DMS153 (cell line): ENCODE measurements around the gene GKAP1.
"Not testable (repeated sequence)": the region's sequence is repeated elsewhere in the genome, so short reads cannot be mapped to it uniquely, and the experiment has no call there.

Experiments
- DNase-seq: peaks from one replicate; lab custom pipeline; 2025; lab: John Stamatoyannopoulos, UW

GKAP1 gene

DNA sequence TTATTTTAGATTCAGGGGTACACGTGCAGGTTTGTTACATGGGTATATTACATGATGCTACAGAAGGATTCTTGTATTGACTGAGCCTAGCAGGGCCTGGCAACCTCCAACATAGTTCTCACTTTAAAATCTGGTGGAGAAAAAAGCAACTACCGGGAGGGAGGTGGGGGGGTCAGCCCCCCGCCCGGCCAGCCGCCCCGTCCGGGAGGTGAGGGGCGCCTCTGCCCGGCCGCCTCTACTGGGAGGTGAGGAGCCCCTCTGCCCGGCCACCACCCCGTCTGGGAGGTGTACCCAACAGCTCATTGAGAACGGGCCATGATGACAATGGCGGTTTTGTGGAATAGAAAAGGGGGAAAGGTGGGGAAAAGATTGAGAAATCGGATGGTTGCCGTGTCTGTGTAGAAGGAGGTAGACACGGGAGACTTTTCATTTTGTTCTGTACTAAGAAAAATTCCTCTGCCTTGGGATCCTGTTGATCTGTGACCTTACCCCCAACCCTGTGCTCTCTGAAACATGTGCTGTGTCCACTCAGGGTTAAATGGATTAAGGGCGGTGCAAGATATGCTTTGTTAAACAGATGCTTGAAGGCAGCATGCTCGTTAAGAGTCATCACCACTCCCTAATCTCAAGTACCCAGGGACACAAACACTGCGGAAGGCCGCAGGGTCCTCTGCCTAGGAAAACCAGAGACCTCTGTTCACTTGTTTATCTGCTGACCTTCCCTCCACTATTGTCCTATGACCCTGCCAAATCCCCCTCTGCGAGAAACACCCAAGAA, 88.8 kb downstream of the GKAP1 start:
- not testable (repeated sequence) for DNase-seq

DNA sequence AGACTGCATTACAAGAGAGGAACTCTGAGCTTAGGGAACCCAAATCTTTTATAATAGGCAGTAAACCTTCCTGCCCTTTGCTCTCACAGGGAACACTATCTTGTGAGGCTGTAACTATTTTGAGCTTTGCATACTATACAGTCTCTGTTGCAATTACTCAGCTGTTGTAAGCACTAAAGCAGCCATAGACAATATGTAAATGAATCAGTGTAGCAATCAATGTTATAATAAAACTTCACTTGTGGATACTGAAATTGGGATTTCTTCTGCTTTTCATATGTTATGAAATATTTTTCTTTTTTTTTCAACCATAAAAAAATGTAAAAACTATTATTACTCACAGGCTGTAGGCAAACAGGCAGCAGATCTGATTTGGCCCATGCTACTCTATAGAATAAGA, 93.1 kb downstream of the GKAP1 start:
- DNase-seq, result no peak

GRCh38 chr9:83722726-83723495, 94.7 kb downstream of the GKAP1 start:
- DNase-seq, result no peak

DNA sequence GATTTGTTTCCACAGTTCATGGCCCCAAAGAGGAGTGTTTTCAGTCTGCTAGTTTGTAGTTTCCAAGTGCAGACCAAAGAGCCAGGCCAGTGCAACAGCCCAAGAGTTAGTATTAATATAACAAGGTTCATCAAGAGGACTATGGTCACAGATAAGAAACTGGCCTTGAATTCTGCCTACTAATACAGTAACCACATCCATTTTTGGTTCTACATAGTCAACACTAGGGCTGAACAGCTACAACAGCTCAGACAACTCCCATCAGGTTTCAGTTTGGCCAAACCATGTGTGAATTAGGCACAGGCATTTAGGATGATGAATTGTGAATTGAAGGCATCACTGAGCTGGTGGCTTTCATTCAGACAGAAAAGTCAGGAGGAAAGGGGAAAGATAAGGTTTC, 96.1 kb downstream of the GKAP1 start:
- DNase-seq, result no peak

- DNase-seq, result no peak
Observed at GRCh38 chr9:83715794-83716193, 101.8 kb downstream of the GKAP1 start.

- no peak for DNase-seq
Observed at GRCh38 chr9:83715221-83715620, 102.3 kb downstream of the GKAP1 start.

GRCh38 chr9:83714329-83714728, 103.2 kb downstream of the GKAP1 start:
- DNase-seq, result no peak

DNA sequence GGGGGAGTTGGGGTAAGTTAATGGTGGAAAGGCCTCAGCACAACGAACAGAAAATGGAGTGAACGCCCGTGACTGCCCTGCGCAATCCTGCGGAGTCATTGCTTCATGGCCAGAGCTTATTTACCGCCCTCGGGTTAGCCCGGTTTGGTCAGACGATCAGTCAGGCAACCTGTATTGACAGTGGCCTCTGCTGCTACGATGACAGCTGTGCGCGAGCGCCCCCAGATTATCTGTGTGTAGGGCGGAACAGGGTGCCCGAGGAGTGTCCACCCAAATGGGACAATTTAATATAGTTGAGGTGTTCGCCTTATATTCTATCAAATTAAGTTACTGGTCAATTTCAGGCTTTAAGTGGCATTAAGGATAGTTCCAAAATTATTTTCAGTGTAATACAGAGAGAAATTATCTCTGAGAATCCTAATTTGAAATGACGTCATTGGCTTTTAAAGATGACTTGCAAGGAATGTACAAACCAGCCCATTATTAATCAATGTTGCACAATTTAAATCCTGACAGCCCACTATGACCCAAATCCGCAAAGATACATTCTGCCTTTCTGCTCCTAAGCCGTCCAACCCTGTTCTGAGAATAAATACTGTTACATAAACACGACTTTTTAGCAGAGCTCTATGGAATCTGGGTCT, 108.9 kb downstream of the GKAP1 start:
- DNase-seq, result no peak

DNA sequence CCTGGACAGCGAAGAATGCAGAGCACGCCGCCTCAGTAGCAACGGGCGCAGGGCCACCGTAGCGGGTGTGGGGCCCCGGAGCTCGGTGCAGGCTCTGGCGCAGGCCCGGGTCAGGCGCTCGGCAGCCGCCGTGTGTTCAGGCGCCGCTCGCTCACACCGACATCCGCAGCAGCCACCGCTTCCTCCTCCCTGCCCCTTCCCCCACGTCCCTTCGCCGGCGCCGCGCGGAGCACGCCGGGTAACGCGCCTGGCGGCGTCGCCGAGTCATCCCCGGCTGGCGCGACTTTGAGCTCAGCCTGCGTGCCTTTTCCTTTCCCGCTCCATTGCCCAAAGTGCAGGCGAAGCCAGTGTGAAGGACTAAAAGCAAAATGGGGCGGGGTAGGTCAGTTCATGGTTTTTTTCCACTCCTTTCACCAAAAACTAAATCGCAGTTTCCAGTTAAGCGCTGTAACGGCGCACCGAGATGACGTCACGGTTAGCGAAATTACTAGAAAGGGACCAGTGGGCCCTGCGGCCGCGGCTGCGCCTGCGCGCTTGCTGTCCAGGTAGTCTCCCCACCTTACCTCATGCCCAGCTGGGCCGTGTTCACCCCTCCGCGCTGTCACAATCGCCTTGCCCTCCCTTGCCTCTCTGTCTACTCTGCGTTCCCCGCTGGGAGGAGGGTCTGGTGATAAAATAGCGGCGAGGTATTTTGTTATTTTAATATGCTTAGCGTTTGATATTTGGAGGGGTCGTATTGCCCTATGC, 109.6 kb downstream of the GKAP1 start, which contains the start of gene UBQLN1:
Gene UBQLN1, minus strand, starts transcription at position 191 of the 747 bp plus-strand sequence. CDS start 279 bp downstream, outside the sequence.
- DNase-seq, result peak; percentile 84

GRCh38 chr9:83707518-83707767, 110.1 kb downstream of the GKAP1 start:
- DNase-seq, result no peak

DNA sequence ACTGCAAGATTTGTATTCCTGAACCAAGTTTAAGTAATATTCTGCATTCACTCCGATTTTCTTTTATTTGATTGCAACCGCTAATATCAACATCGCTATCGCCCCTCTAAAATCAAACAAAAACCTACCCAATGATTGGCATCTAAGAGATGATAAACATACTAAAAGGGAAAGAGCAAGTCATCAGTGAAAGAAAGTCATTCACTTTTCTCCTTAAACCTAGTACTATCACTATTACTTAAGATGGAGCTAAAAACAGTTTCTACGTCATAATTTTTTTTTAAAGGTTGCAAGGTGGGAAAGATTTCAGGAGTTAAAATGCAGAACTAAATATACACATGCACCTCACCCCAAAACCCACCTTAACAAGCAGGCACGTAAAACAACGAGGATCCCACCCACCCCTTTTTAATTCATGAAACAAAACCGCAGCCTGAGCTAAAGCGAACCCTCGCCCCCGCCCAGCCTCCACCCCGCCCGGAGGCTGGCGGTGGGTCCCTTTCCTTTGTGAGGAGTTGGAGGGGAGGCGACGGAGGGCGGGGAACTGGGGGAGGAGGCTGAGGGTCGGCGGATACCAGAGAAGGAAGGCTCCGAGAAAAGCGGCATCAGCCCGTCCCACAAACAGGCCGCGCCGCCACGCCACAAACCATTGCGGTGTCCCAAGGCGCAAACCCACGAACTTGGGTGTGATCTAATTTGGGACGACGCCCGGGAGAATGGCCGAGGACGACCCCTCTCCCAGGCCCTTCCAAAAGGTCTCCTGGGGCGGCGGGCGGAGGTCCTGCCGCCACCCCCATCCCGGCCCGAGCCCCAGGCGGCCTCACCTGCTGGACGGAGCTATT, 110.7 kb downstream of the GKAP1 start:
- no peak for DNase-seq

GRCh38 chr9:83705219-83705651, 112.3 kb downstream of the GKAP1 start:
- not testable (repeated sequence) for DNase-seq

DNA sequence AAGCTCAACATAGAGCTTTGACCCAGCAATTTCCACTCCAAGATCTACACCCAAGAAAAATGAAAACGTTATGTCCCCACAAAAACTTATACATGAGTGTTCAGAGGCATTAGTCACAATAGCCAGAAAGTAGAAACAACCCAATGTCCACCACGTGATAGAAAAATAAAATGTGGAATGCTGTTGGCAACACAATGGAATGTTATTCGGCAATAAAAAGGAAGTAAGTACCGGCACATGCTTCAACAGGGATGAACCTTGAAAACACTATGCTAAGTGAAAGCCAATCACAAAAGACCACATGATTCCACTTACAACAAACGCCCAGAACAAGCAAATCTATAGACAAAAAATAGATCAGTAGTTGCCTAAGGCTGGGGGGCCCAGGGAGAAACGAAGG, 115.8 kb downstream of the GKAP1 start:
- DNase-seq, result no peak

GRCh38 chr9:83701286-83701685, 116.3 kb downstream of the GKAP1 start:
- no peak for DNase-seq

DNA sequence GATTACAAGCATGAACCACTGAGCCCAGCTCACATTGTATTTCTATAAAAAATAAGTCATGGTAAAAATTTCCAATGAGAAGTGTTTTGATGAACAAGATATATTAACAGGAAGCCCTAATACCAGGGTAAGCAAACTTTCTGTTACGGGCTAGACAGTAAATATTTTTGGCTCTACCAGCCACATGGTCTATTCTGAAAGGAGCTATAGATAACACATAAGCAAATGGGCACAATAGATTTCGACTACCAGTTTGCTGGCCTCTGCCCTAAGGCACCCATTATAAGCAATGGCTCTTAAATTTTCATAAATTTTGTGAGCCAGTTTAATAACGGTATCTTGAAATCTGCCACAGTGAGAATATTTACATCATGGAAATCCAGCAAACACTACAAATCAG, 118.0 kb downstream of the GKAP1 start:
- no peak for DNase-seq

DNA sequence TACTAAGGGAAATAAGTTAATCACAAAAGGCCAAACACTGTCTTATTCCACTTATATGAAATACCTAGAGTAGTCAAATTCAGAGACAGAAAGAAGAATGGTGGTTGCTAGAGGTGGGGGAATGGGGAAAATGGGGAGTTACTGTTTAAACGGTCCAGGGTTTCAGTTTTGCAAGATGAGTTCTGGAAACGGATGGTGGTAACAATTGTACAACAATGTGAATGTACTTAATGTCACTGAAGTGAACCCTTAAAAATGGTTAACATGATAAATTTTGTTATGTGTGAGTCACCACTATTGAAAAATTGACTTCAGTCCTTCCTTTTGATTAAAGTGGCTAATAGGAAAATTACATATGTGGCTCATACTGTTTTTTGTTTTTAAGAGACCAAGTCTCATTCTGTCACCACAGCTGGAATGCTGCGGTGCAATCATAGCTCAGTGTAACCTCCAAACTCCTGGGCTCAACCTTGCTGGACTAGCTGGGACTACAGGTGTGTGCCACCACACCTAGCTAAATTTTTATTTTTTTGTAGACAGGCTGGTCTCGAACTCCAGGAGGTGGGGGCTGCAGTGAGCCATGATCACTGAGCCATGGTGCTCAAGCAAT, 118.5 kb downstream of the GKAP1 start:
- no peak for DNase-seq

DNA sequence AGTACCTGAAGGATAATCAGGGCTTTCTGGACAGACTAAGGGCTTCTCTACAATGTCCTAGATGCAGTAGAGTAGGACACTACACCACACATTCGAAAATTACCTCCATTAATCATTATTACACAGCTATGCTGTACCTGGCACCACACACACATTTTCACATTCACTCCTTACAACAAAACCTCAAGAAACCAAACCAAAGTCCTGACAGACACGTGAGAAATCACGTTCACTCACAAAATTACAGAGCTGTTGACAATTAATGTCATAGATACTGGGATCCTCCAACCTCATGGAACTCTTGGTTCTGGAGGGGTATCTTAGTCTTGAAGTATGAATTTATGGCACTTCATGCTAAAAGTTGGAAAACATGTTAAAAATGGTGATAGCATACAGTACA, 126.1 kb downstream of the GKAP1 start:
- DNase-seq, result no peak
